Heart left ventricle (tissue), 13 donors: ENCODE data around the gene PSEN1.

Source experiments
- CTCF ChIP-seq, 12 donors: fragments of 200-600 bp; sonication (generic) in 4 of 12; IDR thresholded peaks; one replicate each; pipeline versions ENCODE4 v1.5.0 to v1.8.0; 2018 to 2022; ENCODE audit warnings: antibody characterized with exemption in 12 of 12, mild to moderate bottlenecking in 5 of 12
- POLR2A ChIP-seq, 2 donors: fragments of 450-650 bp; IDR thresholded peaks; one replicate each; pipeline ENCODE4 v1.6.1; 2017; ENCODE audit warnings: antibody characterized with exemption in 2 of 2, mild to moderate bottlenecking in 2 of 2, moderate library complexity in 2 of 2
- donor health status: ischemic (EF 13 %, LVEDD 7.1; RV severe dilation, severe dysfunction).
- donor health status: DM: no; HTN: yes; CAD: no.
- donor health status: DM: no; HTN: no; CAD: no.
- donor health status: ischemic (EF 25% LVEDD 6.9; RV normal size, moderate dysfunction).
- donor health status: ischemic (EF 25% LVEDD 5.7; RV mildly dilated, moderate dysfunction).
- donor health status: ischemic (EF 35%, LVEDD 5.7; RV mildly dilated, moderate dysfunction).
- donor health status: nonischemic (EF 11% LVEDD 7.7; RV severe dilation, severe dysfunction).
- donor health status: DM: yes; HTN: yes; CAD: no.
- donor health status: PGD.
- donor health status: ischemic (EF 29% LVEDD 5.4; RV normal size, mild dysfunction).
- donor health status: nonischemic (EF 23%, LVEDD 6.1; RV moderate dilation, normal function).

GRCh38 chr14:73264080-73264884, 128.0 kb downstream of the PSEN1 start:
- TF ChIP-seq CTCF (IDR thresholded peaks at IDR 0.05) (no peak), POLR2A (IDR thresholded peaks at IDR 0.05) (no peak)
